NCI-H524 treated with DMSO at 0.1 percent for 48 hours (cell line): ENCODE measurements around the gene HMGCS1.
"Not testable (repeated sequence)": the region's sequence is repeated elsewhere in the genome, so short reads cannot be mapped to it uniquely, and the experiment has no call there.

Experiments
- DNase-seq: peaks from one replicate; lab custom pipeline; 2025; lab: John Stamatoyannopoulos, UW

HMGCS1 gene

DNA sequence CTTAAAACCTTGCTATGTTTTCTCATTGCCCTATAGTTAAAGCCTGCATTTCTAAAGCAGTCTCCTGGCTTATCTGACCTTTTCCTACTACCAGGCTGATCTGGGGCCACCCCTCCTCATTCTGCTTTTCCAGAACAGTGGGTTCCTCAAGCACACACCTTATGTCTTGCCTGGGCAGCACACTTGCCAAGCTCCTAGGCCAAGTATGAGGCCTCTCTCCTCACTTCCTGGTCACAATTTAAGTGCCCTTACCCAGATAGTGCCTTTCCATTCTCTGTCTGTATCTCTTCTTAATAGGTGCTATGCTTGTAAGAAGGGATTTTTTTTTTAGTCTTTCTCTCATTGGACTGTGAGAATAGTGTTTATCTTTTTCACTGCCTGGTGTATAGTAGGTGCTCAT is 39.7 kb downstream of the HMGCS1 start:
- DNase-seq = no peak

DNA sequence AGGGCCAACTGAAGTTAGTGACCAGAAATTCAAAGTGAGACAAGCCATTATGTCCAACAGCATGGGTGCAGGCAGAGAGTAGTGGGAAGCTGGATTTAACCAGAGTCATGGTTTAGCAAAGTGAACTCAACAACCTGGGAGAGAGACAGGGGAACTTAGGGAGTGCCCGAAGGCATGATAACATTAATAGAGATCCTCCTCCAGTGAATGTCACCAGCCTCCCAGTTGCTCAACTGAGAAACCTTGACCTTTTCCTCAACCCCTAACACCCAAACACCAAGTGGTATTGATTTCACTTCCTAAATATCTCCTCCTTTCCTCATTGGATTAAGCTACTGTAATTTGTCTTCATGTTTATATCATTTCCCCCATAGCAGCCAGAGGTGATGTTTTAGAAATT is 42.6 kb downstream of the HMGCS1 start:
- no peak for DNase-seq

DNA sequence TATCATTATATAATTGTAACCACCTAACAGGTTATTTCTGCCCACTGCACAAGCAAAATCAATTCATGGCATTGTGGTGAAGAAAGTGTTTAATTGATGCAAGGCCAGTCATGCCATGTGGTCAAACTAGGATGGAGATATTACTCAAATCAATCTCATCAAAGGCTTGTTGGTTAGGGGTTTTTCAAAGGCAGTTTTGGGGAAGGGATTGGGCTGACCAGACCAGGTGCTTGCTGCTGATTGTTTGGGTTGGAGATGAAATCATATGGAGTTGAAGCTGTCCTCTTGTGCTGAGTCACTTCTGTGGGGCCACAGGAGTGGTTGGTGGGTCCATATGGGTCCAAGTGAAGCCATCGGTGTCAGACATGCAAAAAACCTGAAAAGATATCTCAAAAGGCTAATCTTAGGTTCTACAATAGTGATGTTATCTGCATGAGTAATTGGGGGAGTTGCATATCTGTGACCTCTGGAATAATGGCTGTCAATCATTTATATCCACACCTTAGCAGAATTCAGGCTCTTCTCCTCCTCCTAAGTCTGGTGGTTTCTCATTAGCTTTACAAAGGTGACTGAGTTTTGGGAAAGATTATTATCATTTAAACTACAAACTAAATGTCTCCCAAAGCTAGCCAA is 44.9 kb downstream of the HMGCS1 start:
- DNase-seq = no peak

DNA sequence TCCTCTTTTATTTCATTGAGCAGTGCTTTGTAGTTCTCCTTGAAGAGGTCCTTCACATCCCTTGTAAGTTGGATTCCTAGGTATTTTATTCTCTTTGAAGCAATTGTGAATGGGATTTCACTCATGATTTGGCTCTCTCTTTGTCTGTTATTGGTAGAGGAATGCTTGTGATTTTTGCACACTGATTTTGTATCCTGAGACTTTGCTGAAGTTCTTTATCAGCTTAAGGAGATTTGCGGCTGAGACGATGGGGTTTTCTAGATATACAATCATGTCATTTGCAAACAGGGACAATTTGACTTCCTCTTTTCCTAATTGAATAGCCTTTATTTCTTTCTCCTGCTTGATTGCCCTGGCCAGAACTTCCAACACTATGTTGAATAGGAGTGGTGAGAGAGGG is 50.9 kb downstream of the HMGCS1 start:
- DNase-seq = not testable (repeated sequence)

DNA sequence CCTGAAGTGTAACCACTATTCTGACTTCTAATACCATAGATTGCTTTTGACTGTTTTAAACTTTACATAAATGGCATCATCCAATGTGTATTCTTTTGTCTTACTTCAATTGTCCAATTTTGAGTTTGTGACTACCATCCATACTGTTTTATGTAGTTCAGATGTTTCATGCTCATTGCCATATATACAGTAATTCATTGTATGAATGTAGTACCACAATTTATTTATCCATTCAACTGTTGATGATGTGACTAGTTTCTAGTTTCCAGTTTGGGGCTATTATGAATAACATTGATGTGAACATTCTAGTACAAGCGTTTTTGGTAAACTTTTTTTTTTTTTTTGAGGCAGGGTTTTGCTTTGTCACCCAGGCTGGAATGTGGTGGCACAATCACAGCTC is 55.1 kb downstream of the HMGCS1 start:
- DNase-seq = no peak

DNA sequence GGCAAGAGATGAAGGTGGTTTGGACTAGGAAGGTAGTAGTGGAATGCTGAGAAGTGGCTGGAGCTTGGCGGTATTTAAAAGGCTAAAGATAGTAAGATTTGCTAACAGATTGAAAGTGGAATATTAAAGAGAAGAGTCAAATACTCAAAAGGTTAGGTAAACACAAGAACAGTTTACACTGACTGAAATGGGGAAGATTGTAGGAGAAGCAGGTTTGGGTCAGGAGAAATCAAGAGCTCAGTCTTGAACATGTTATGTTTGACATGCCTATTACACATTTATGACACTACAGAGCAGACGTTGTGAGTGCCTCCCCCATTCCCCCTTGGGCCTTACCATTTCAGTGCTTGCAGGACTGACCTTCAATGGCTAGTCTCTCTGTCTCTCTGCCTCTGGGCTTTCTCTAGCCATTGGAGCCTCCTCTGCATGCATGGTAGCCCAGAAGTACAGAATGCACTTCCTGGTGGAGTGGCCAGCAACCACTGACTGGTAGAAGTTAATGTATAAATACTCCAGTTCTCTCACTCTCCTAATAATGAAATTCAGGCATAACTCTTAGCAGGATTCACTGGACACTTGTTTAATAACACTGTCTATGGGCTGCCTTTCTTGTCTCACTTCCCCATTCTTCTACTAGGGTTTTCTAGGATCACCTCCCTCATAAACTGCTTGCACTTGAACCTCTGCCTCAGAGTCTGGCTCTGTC is 56.8 kb downstream of the HMGCS1 start:
- DNase-seq = no peak

DNA sequence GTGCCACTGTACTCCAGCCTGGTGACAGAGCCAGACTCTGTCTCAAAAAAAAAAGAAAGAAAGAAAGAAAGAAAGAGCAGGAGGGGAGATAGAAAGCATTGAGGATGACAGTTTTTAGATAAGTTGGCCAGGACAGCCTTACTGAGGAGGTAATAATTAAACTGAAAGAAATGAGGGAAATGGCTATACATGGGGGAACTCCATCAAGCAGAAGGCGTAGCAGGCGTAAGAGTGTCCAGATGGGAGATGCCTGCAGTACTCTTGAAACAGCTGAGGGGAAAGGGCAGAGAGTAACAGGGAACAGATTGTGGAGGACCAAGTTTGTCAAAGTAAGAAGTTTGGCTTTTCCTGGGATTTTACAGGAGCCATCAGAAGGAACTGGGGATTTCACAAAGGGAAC is 57.5 kb downstream of the HMGCS1 start:
- DNase-seq = peak; percentile 73

DNA sequence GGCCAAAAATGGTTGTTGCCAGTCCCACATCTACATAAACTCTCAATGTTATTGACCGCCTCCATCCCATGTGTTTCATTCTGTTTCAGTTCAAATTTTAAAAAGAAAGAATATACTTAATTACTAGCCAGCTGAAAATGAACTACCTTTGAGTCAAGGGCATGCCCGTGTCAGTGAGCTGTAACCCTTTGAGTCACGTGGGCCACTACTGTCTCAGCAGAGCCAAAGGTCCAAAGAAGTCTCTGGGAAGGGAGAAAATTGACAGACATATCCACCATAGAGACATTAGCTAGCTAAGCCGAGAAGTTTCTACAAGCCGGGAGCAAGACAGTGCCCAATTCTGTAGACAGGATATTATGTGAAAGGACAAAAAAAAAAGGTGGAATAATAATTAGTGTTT is 61.5 kb downstream of the HMGCS1 start:
- no peak for DNase-seq

DNA sequence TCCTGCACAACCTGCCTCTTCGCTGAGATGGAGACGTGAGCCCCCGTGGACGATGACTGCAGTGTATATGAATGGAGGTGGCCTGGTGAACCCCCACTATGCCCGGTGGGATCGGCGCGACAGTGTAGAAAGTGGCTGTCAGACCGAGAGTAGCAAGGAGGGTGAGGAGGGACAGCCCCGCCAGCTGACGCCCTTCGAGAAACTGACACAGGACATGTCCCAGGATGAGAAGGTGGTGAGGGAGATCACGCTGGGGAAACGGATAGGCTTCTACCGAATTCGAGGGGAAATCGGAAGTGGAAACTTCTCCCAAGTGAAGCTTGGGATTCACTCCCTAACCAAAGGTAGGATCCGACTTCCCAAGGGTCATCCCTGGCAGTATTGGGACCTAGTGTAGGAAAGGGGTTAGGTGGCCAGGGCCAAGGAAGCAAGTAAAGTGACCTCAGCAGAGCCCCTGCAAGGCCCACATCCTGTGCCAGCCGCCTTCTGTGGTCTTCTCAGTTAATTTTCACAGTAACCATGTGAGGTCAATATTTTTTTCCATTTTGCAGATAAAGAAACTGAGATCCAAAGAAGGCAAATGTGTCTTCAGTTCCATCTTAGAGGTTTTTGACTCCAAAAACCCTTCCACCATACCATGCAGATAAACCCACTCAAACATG is 67.4 kb downstream of the HMGCS1 start:
- DNase-seq = no peak

DNA sequence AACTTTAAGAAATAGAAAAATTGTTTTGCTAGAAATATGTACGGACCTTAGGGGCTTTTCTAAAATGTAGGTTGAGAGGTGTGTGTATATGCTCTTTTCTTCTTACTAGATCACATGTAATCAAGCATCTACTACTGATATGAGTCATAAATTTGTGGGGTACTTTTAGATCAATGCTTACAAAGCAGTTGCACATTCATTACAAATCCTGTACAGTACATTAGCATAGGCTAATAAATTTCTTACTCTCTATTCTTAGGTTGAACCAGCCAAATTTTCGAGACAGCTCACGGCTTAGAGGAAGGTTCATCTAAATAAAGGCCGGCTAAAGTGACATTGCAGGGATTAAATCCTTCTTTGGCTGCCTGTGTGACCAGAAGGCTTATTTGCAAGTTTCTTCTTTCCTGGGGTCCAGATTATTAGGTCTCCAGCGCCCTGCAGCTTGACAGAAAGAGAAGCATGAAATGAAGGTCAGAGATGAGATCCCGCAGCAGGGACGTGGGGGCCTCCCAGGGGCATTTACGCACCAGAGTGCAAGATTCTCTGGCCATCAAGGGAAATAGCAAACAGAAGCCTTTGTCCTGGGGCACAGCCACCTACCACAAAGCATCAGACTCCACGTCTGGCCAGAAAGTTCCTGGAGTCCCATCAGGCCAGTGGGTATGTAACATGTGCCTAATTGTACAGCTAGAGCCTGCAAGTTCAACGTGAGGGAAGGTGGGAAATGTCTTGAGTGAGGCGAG is 68.2 kb downstream of the HMGCS1 start:
- no peak for DNase-seq

DNA sequence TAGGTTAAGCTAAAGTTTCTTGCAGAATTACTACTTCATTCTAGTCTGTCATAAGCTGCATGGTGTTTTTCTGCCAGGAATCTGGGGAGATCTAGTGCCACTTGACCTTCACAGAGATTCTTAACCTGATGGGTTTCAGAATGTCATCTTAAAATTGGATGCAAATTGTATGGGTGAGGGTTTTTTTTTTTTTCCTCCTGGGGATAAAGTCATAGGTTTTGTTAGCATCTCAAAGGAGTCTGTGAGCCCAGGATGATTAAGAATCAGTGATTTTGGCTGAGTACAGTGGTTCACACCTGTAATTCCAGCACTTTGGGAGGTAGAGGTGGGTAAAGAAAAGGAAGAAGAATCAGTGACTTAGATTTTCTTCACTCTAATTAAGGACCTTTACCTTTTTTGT is 69.9 kb downstream of the HMGCS1 start:
- DNase-seq = no peak

DNA sequence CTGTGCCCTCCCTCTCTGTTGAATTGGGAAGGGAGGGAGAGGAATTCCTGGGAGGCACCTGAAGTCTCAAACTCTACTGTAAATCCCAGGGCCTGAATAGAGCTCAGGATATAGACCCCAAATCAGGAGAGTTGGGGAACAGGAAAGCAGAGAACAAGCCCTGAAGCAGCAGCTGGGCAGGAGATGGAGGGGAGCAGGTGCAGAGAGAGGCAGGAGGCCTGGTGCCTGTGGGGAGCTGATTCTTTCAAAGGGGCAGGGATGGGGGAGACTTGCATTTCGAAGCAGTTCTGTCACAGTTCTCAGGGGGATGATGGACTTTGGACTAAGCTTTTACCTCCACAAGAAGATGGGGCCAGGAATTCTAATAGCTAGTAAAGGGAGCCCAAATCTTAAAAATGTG is 71.0 kb downstream of the HMGCS1 start:
- DNase-seq = no peak
